Embryonic facial prominence (tissue), 1 donor: ENCODE measurements around the gene S100Z.
"Not testable (repeated sequence)": the region's sequence is repeated elsewhere in the genome, so short reads cannot be mapped to it uniquely, and the experiment has no call there.

Experiments
- DNase-seq: peaks from one replicate; pipeline ENCODE4 v3.0.0-alpha.2; 2016; ENCODE audit errors: extremely low spot score

Gene S100Z

GRCh38 chr5:76849419-76850291 lies at the start of gene S100Z:
Gene S100Z (plus strand): TSS chr5:76850014. CDS start chr5:76875360, 25,346 bp downstream.
- no peak for DNase-seq

- DNase-seq, result no peak
Observed at GRCh38 chr5:76800579-76800978, 49.2 kb upstream of the S100Z start.

- DNase-seq, result no peak
Observed at GRCh38 chr5:76801159-76801802, 48.5 kb upstream of the S100Z start.

GRCh38 chr5:76801803-76802195 lies 48.0 kb upstream of the S100Z start:
- no peak for DNase-seq

DNA sequence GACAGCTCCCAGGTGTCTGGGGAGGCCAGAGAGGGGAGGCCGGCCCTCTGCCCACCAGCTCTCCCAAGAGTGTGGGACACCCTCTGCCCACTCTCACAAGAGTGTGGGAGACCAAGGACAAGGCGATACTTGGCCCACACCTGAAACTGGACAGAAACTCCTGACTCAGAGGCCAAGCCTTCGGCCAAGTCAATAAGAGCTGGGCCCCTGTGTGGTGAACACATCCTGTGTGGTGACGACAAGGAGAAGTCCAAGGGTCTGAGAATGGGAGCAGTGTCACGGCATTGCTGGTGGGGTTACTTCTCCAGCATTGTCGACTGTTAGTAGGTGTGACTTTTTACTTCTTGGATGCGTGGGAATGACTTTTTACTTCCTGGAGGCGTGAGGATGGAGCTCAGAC lies 45.5 kb upstream of the S100Z start:
- DNase-seq, result no peak

- DNase-seq, result no peak
Observed at GRCh38 chr5:76805821-76806505, 43.9 kb upstream of the S100Z start.

GRCh38 chr5:76807296-76807695 lies 42.5 kb upstream of the S100Z start:
- no peak for DNase-seq

GRCh38 chr5:76808141-76808691 lies 41.6 kb upstream of the S100Z start:
- DNase-seq, result no peak

- no peak for DNase-seq
Observed at GRCh38 chr5:76809141-76809540, 40.7 kb upstream of the S100Z start.

DNA sequence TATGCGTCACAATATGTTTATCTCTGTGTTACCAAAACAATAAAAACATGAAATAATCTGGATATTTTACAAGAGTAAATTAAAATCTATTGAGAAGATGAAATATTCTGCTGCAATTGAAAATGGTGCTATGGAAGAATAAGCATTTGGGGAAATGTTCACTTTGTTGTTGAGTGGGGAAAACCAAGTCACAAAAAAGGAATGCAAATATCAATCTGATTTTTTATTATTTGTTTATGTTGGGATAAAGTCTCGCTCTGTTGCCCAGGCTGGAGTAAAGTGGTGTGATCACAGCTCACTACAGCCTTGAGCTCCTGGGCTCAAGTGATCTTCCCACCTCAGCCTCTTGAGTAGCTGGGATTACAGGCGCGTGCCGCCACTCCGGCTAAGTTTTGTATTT lies 39.6 kb upstream of the S100Z start:
- DNase-seq, result no peak

GRCh38 chr5:76811214-76811613 lies 38.6 kb upstream of the S100Z start:
- DNase-seq, result no peak

- DNase-seq, result not testable (repeated sequence)
Observed at GRCh38 chr5:76812209-76812608, 37.6 kb upstream of the S100Z start.

- no peak for DNase-seq
Observed at GRCh38 chr5:76813982-76814562, 35.7 kb upstream of the S100Z start.

GRCh38 chr5:76816110-76816831 lies 33.5 kb upstream of the S100Z start:
- no peak for DNase-seq

- no peak for DNase-seq
Observed at GRCh38 chr5:76818844-76819831, 30.7 kb upstream of the S100Z start, which contains the start of gene F2RL1. Gene F2RL1 (plus strand): TSS chr5:76819030. CDS start chr5:76819183, 153 bp downstream.

DNA sequence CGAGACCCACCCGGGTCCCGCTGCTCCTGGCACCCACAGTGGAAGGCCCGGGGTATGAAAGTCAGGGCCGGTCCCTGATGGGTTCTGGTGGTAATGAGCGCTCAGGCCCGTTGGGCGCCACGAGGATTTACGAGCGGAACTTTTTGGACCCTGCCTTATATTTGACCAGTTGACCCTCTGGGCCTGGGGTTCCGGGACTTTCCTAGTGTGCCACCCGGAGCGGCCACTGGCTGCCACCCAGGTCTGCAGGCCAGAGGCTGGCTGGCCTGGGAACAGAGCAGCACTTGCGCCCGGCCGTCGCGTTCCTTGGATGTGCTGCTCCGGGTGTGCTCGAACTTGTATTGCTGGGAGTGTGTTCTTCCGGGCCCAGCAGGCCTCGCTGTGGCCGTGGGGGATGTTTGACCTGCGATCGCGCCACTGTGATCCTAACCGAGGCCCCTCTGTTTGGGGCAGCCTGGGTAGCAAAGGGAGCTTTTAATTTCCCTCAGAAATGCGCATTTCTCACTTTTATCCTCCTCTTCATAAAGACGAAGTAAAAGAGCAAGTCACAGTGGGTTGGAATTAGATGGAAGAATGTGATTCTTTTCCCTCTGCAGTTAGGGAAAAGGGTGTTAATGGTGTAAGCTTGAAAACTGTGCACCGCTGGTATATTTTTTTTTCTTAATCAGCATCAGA lies 29.8 kb upstream of the S100Z start:
- DNase-seq, result no peak

DNA sequence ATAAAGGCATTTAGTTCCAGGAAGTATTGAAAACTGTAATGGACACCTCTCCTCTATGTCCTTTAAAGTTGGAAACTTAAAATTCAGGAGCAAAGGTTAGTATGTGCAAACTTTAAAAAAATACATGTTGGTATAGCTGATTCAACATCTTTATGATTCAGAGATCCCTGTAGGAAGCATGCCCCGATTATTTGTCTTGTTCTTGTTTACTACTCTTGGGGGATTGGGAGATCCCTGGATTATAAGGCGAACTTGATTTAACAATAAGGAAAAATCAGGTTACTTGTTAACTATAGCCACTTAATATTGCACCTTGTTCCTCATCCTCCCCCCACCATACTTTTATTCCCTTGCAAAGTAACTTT lies 29.3 kb upstream of the S100Z start:
- no peak for DNase-seq

- no peak for DNase-seq
Observed at GRCh38 chr5:76821136-76821535, 28.7 kb upstream of the S100Z start.

DNA sequence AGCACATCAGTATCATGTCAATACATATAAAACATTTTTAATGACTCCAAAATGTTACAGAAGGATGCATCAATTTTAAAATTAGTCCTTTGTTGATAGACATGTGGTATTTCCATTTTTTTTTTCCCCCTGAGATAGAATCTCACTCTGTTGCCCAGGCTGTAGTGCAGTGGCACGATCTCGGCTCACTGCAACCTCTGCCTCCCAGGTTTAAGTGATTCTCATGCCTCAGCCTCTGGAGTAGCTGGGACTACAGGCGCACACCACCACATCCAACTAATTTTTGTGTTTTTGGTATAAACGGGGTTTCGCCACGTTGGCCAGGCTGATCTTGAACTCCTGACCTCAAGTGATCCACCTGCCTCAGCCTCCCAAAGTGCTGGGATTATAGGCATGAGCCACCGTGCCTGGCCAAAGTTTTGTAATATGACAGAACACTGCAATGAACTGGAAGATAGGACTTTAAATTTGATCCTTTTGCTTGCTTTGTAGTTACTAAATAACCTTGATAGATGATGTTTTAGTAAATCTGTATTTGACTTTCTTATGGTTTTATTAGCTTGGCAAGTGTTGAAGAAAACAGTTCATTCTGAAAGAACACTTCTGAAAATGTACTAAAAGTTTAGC lies 27.6 kb upstream of the S100Z start:
- DNase-seq, result not testable (repeated sequence)
